HUDEP-2 (cell line): ENCODE measurements around the gene GADD45B.
"Not testable (repeated sequence)": the region's sequence is repeated elsewhere in the genome, so short reads cannot be mapped to it uniquely, and the experiment has no call there.

ENCODE experiments used
- DNase-seq, 76 experiments: peaks; one replicate each; lab custom pipeline; 2025; ENCODE audit not compliant: unreplicated experiment in 76 of 76; lab: John Stamatoyannopoulos, UW

GADD45B gene

GRCh38 chr19:2443116-2443784, 32.7 kb upstream of the GADD45B start:
- no peak for DNase-seq

DNA sequence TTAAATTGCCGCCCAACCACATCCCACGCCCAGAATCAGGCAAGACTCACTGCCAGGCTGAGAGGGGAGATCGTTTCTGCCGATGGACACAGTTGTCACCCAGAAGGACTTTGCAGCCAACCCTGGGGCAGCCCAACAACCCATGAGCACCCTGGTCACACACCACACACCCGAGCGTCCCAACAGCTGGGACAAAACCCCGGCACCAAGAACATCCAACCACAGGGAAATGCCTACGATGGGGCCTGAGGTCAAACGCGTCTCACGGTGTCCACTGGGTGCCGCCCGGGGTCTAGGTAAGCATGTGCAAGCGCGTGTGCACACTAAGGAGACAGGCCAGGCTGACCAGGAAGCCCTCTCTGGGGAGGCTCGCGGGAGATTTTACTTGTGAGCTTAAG, 32.1 kb upstream of the GADD45B start:
- no peak for DNase-seq

DNA sequence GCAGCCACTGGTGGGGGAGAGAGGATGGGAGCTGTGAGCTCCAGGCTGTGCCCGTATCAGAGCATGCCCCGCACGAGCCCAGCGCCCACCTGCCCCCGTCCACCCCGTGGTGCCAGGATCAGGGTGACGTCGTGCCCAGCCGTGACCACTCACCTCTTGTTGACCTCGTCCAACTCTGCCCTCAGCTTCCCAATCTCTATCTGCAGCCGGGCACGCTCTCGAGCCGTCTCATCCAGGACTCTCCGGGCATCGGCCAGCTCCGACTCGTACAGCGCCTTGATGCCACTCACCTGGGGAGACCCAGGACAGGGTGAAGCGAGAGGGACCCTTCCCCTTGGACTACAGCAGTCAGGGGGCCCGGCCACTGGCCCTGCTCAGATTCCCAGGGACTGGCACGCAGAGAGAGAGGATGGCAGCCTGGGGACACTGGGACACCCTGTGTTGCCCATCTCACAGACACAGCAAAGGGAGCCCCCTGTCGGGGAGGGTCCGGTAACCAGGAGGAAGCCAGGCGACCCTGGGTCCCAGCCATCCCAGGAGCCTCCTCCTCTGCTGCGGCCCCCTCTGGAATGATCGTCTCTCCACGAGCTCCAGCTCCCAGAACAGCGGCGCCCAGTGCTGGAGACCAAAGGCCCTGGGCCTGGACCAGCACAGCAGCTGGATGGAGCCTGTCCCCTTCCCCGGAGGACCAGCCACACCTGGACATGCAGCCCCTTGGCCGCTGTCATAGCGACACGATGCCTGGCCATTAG, 31.5 kb upstream of the GADD45B start:
- no peak for DNase-seq

DNA sequence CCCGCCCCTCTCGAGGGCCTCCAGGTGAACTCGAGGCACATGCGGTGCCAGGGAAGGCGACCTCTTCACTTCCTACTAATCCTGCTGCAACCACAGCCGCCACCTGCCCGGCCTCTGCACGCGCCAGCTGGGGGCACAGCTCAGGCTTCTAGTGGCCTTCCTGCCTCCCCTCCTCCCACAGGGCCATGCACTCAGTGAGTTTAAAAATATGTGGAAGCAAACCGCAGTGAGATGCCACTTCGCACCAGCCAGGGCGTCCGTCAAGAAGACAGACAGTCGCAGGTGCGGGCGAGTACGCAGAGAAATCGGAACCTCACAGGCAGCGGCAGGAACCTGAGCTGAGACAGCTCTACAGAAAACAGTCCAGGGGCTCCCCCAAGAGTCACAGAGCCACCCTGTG, 29.5 kb upstream of the GADD45B start:
- no peak for DNase-seq

GRCh38 chr19:2449019-2449418, 26.9 kb upstream of the GADD45B start:
- DNase-seq, result no peak

- no peak for DNase-seq
Measured at GRCh38 chr19:2451138-2451537, 24.8 kb upstream of the GADD45B start.

- no peak for DNase-seq
Measured at GRCh38 chr19:2451741-2452140, 24.2 kb upstream of the GADD45B start.

DNA sequence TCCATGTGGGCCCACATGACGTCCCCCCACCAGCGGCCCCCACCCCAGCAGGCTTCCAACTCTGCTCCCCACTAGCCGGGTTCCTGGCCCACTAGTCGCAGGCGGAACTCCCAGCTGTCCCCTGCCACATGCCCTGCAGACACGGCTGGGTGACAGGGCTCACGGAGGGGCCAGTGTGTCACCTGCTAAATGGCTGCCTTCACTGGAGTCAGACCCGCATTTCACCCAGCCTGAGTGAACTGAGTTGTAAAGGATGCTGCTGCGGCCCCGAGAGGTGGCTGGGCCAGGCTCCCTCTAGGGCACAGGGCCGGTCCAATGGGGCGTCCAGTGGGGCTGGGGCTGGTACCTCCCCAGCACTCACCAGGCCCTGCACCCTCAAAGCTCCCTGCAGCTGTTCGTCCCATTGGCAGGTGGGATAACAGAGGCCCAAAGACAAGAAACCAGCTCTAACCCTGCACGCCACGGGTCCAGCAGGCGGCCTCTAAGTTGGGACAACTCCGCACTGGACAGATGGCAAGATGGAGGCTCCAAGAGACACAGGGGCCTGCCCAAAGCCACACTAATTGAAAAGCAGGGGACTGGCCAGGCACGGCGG, 22.4 kb upstream of the GADD45B start:
- DNase-seq, result no peak

DNA sequence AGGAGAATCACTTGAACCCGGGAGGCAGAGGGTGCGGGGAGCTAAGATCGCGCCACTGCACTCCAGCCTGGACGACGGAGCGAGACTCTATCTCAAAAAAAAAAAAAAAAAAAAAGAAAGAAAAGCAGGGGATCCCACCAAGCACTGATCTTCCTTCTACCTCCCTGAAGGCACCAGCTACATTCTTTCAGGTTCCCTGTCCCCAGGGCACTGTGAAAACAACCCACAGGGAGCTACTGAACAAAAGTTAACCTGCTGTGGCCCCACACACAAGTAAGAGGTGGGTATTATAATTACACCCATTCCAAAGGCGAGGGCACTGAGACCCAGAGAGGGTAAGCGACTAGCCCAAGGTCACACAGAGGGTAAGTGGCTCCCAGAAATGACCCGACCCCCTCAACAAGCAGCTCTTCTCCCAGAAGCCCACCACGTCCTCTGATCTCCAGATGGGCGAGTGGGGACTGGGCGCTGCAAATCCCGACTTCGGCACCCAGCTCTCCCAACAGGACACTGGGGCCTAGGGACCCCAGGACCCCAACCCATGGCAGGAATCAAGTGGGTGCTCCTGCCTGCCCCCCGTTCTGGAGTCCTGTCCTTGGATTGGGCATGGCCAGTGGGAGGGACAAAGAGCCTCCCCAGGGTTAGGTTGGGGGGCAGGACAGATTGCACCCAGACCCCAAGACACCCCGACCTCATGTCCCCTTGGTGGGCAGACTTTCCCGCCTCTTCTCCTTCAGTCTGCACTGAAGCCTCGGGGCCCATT, 21.5 kb upstream of the GADD45B start:
- no peak for DNase-seq

GRCh38 chr19:2454962-2455850, 20.7 kb upstream of the GADD45B start:
- DNase-seq, result no peak

- DNase-seq, result peak in 39 of 76 experiments; percentile 11 to 59 (median 32)
Measured at GRCh38 chr19:2455851-2456570, 19.9 kb upstream of the GADD45B start.

DNA sequence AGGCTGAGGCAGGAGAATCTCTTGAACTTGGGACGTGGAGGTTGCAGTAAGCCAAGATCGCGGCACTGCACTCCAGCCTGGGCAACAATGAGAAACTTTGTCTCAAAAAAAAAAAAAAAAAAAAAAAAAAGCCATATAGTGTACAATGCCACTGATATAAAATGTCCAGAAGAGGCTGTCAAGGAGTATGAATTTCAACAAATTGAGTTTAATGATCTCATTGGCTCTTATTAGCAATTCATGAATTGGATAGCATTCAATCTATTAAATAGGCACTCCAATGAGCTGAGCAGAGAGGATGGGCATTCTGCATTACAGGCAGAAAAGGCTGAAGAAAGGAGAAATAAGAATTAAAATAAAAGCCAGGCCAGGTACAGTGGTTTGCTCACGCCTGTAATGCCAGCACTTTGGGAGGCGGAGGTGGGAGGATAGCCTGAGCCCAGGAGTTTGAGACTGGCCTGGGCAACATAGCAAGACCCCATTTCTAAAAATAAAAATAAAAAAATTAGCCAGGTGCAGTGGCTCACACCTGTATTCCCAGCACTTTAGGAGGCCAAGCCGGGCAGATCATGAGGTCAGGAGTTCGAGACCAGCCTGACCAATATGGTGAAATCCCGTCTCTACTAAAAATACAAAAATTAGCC, 18.4 kb upstream of the GADD45B start:
- DNase-seq, result no peak

- DNase-seq, result no peak
Measured at GRCh38 chr19:2458054-2458453, 17.9 kb upstream of the GADD45B start.

GRCh38 chr19:2458776-2459175, 17.2 kb upstream of the GADD45B start:
- DNase-seq, result not testable (repeated sequence)

- no peak for DNase-seq
Measured at GRCh38 chr19:2460245-2460644, 15.7 kb upstream of the GADD45B start.

- DNase-seq, result peak in 56 of 76 experiments; percentile 8 to 79 (median 42)
Measured at GRCh38 chr19:2461751-2462634, 13.9 kb upstream of the GADD45B start.

- no peak for DNase-seq
Measured at GRCh38 chr19:2462635-2463421, 13.1 kb upstream of the GADD45B start.
